Stimulated activated CD8-positive, alpha-beta memory T cell treated with anti-CD3 and anti-CD28 coated beads, Interleukin-7, amount 100 ng/mL, for 24 hours (primary cell): ENCODE data around the gene SLC38A9.

Experiments used
- DNase-seq: peaks from one replicate; pipeline ENCODE4 v3.0.0-alpha.2; 2020; ENCODE audit warnings: low read depth

SLC38A9 gene

GRCh38 chr5:55578771-55579170 lies 133.4 kb downstream of the SLC38A9 start:
- DNase-seq, result no peak

GRCh38 chr5:55577353-55578060 lies 134.6 kb downstream of the SLC38A9 start:
- DNase-seq, result no peak

GRCh38 chr5:55576661-55577060 lies 135.5 kb downstream of the SLC38A9 start:
- no peak for DNase-seq
